H1 (cell line): ENCODE data around the gene GRIP1. TPM values are rescaled to one million over a fixed set of nuclear protein-coding genes. Genes with fewer than 3 reads are reported as not detected.

ENCODE experiments used
- CTCF ChIA-PET: fragments of 300-600 bp; sonication (Branson Sonifier 250); formaldehyde crosslinking; loops from one replicate; lab custom pipeline; 2021; ENCODE audit not compliant: partially characterized antibody; lab: Charles Lee
- POLR2A ChIA-PET: fragments of 300-600 bp; sonication (Branson Sonifier 250); formaldehyde crosslinking; loops from one replicate; lab custom pipeline; 2021; ENCODE audit warnings: inconsistent platforms; ENCODE audit not compliant: partially characterized antibody; lab: Charles Lee
- DNase-seq, 2 experiments: peaks; one replicate each; pipeline versions ENCODE4 v3.0.0 to v3.0.0-alpha.2; 2010 to 2022; ENCODE audit warnings: low spot score in 2 of 2, low read depth in 1 of 2, mixed read lengths in 1 of 2
- FAIRE-seq: peaks from 2 replicates; lab custom pipeline; 2011; peaks lifted over from hg19 to GRCh38; lab: Jason Lieb, UNC
- H2AFZ ChIP-seq: 2 replicates; pipeline ENCODE4 v1.8.1; 2012; ENCODE audit warnings: low read length, inconsistent platforms
- H2AK5ac ChIP-seq: 2 replicates; pipeline ENCODE4 v1.6.1; 2013; ENCODE audit warnings: low read depth, low read length
- H2BK120ac ChIP-seq: replicated peaks from 2 replicates; pipeline ENCODE3; 2013; ENCODE audit warnings: low read depth, low read length, inconsistent platforms
- H2BK12ac ChIP-seq: 2 replicates; pipeline ENCODE4 v1.6.1; 2013; ENCODE audit warnings: low read depth, low read length
- H2BK15ac ChIP-seq: 2 replicates; pipeline ENCODE4 v1.6.1; 2013; ENCODE audit warnings: low read length
- H2BK20ac ChIP-seq: 2 replicates; pipeline ENCODE4 v1.6.1; 2013; ENCODE audit warnings: low read length
- H2BK5ac ChIP-seq: 2 replicates; pipeline ENCODE4 v1.6.1; 2013; ENCODE audit warnings: low read depth, low read length
- H3K14ac ChIP-seq: 2 replicates; pipeline ENCODE4 v1.6.1; 2013; ENCODE audit warnings: inconsistent platforms; ENCODE audit not compliant: insufficient read length
- H3K18ac ChIP-seq: 2 replicates; pipeline ENCODE4 v1.6.1; 2013; ENCODE audit warnings: low read length; ENCODE audit errors: extremely low read depth
- H3K23ac ChIP-seq: 2 replicates; pipeline ENCODE4 v1.6.1; 2013; ENCODE audit warnings: inconsistent platforms; ENCODE audit not compliant: insufficient read length
- H3K23me2 ChIP-seq: 2 replicates; pipeline ENCODE4 v1.6.1; 2013; ENCODE audit warnings: low read depth, low read length
- H3K27ac ChIP-seq: 2 replicates; pipeline ENCODE4 v1.6.1; 2011; ENCODE audit warnings: low read depth, low read length, inconsistent platforms
- H3K27me3 ChIP-seq, 4 experiments: replicated peaks in 1 of 4; 1 replicate in 1 of 4; 2 replicates in 3 of 4; pipeline versions ENCODE4 v1.6.1 to v1.8.1; 2011 to 2013; ENCODE audit warnings: low read length in 3 of 4, mild to moderate bottlenecking in 3 of 4, inconsistent platforms in 2 of 4, mixed read lengths in 2 of 4, moderate library complexity in 1 of 4; ENCODE audit not compliant: control insufficient read depth in 3 of 4, insufficient read depth in 3 of 4; ENCODE audit errors: extremely low read depth in 1 of 4
- H3K36me3 ChIP-seq, 4 experiments: 2 replicates each; pipeline versions ENCODE4 v1.6.1 to v1.8.1; 2011 to 2013; ENCODE audit warnings: mild to moderate bottlenecking in 4 of 4, low read length in 3 of 4, moderate library complexity in 2 of 4, control low read depth in 1 of 4, inconsistent platforms in 1 of 4; ENCODE audit not compliant: insufficient read depth in 4 of 4, control insufficient read depth in 2 of 4
- H3K4ac ChIP-seq: replicated peaks from 2 replicates; pipeline ENCODE3; 2013; ENCODE audit warnings: low read length, low read depth, mixed read lengths, inconsistent platforms; ENCODE audit not compliant: insufficient read length
- H3K4me1 ChIP-seq, 4 experiments: replicated peaks in 1 of 4; 1 replicate in 1 of 4; 2 replicates in 3 of 4; pipeline versions ENCODE4 v1.6.1 to v1.8.1; 2011 to 2013; ENCODE audit warnings: low read length in 3 of 4, inconsistent platforms in 2 of 4, mixed read lengths in 1 of 4; ENCODE audit not compliant: insufficient read depth in 4 of 4, control insufficient read depth in 3 of 4
- H3K4me2 ChIP-seq, 2 experiments: 2 replicates each; pipeline versions ENCODE4 v1.6.1 to v1.8.1; 2011 to 2013; ENCODE audit warnings: low read depth in 2 of 2, low read length in 2 of 2, control low read depth in 1 of 2, inconsistent platforms in 1 of 2, mild to moderate bottlenecking in 1 of 2; ENCODE audit not compliant: insufficient read depth in 1 of 2
- H3K4me3 ChIP-seq, 4 experiments: fragments of 200-600, 300-600 bp in 1 of 4; sonication (generic), shearing (Covaris generic), sonication (Bioruptor Twin) in 1 of 4; 2 replicates each; pipeline versions ENCODE4 v1.5.1 to v1.8.1; 2011 to 2016; ENCODE audit warnings: low read length in 4 of 4, low read depth in 3 of 4, control low read depth in 2 of 4, inconsistent platforms in 2 of 4, mild to moderate bottlenecking in 2 of 4, mixed read lengths in 1 of 4, moderate library complexity in 1 of 4; ENCODE audit not compliant: insufficient read depth in 2 of 4; ENCODE audit errors: extremely low read depth in 1 of 4
- H3K56ac ChIP-seq: replicated peaks from 2 replicates; pipeline ENCODE3; 2013; ENCODE audit warnings: low read depth, mild to moderate bottlenecking, mixed read lengths, low read length, inconsistent platforms; ENCODE audit not compliant: insufficient read length
- H3K79me1 ChIP-seq: 2 replicates; pipeline ENCODE4 v1.6.1; 2013; ENCODE audit warnings: low read depth, low read length, control low read depth
- H3K79me2 ChIP-seq, 2 experiments: 2 replicates each; pipeline versions ENCODE4 v1.6.1 to v1.8.1; 2012 to 2013; ENCODE audit warnings: low read length in 2 of 2, mild to moderate bottlenecking in 2 of 2, inconsistent platforms in 1 of 2; ENCODE audit not compliant: insufficient read depth in 2 of 2, control insufficient read depth in 1 of 2
- H3K9ac ChIP-seq, 4 experiments: replicated peaks in 1 of 4; 1 replicate in 1 of 4; 2 replicates in 3 of 4; pipeline versions ENCODE4 v1.6.1 to v1.8.1; 2011 to 2013; ENCODE audit warnings: low read depth in 3 of 4, low read length in 3 of 4, control low read depth in 2 of 4, mild to moderate bottlenecking in 2 of 4, moderate library complexity in 2 of 4, inconsistent platforms in 1 of 4; ENCODE audit errors: extremely low read depth in 1 of 4
- H3K9me3 ChIP-seq, 2 experiments: 2 replicates each; pipeline versions ENCODE4 v1.6.1 to v1.8.1; 2012 to 2013; ENCODE audit warnings: mild to moderate bottlenecking in 2 of 2, moderate library complexity in 2 of 2, control low read depth in 1 of 2, inconsistent platforms in 1 of 2, low read depth in 1 of 2, low read length in 1 of 2, mixed read lengths in 1 of 2; ENCODE audit not compliant: insufficient read depth in 2 of 2
- H4K20me1 ChIP-seq, 2 experiments: replicated peaks in 1 of 2; 2 replicates each; pipeline versions ENCODE3 to v1.8.1; 2011 to 2013; ENCODE audit warnings: inconsistent platforms in 2 of 2, low read length in 2 of 2, mild to moderate bottlenecking in 1 of 2; ENCODE audit not compliant: insufficient read depth in 2 of 2, control insufficient read depth in 1 of 2
- H4K5ac ChIP-seq: 2 replicates; pipeline ENCODE4 v1.6.1; 2013; ENCODE audit warnings: low read length, low read depth, mixed read lengths, inconsistent platforms; ENCODE audit not compliant: insufficient read length
- H4K8ac ChIP-seq: 2 replicates; pipeline ENCODE4 v1.8.0; 2013; ENCODE audit warnings: mild to moderate bottlenecking, moderate library complexity, low read length, inconsistent platforms; ENCODE audit not compliant: insufficient read depth; ENCODE audit errors: extremely low read depth
- H4K91ac ChIP-seq: replicated peaks from 2 replicates; pipeline ENCODE3; 2013; ENCODE audit warnings: low read length, mixed read lengths, inconsistent platforms; ENCODE audit not compliant: insufficient read length
- CEBPB ChIP-seq: IDR thresholded peaks from 2 replicates; pipeline ENCODE4 v1.6.1; 2012; ENCODE audit warnings: low read depth, low read length
- HDAC6 ChIP-seq: IDR thresholded peaks from one replicate; pipeline ENCODE4 v1.7.1; 2012; ENCODE audit warnings: low read depth, mild to moderate bottlenecking, inconsistent platforms, low read length, moderate library complexity
- POLR2A ChIP-seq, 2 experiments: IDR thresholded peaks; 1 replicate in 1 of 2; 2 replicates in 1 of 2; pipeline ENCODE4 v1.6.1; 2011; ENCODE audit warnings: low read depth in 2 of 2, low read length in 2 of 2, mild to moderate bottlenecking in 2 of 2; ENCODE audit errors: control extremely low read depth in 1 of 2
- RBBP5 ChIP-seq: IDR thresholded peaks from 2 replicates; pipeline ENCODE4 v1.7.1; 2012; ENCODE audit warnings: low read depth, mild to moderate bottlenecking, inconsistent platforms, low read length, moderate library complexity, borderline replicate concordance
- RNF2 ChIP-seq: fragments of 200-900, 300-1000 bp; sonication (generic); IDR thresholded peaks from 2 replicates; pipeline ENCODE4 v1.7.1; 2016; ENCODE audit warnings: borderline replicate concordance, low read depth, mild to moderate bottlenecking, antibody characterized with exemption, low read length; ENCODE audit not compliant: poor library complexity, severe bottlenecking; ENCODE audit errors: missing control alignments
- SAP30 ChIP-seq: fragments of 300-600 bp; sonication (generic); IDR thresholded peaks from 2 replicates; pipeline ENCODE4 v1.7.1; 2012; ENCODE audit warnings: low read length, moderate library complexity, mild to moderate bottlenecking, inconsistent platforms; ENCODE audit not compliant: insufficient read depth, insufficient replicate concordance
- TBP ChIP-seq: IDR thresholded peaks from 2 replicates; pipeline ENCODE4 v1.6.1; 2011; ENCODE audit warnings: low read depth, low read length, improper control_type of control experiment
- ZNF274 ChIP-seq: IDR thresholded peaks from 2 replicates; pipeline ENCODE4 v1.7.0; 2012; ENCODE audit warnings: low read length, borderline replicate concordance; ENCODE audit errors: extremely low read depth
- WGBS, 2 experiments: shearing (Covaris generic) in 1 of 2; methylation state at CpG; one replicate each; pipeline versions ENCODE4 v1.1.6 to v1.1.7; 2013 to 2015; ENCODE audit warnings: low lambda C conversion rate in 2 of 2, mixed read lengths in 2 of 2, inconsistent platforms in 1 of 2, low coverage in 1 of 2, missing lambda C conversion rate in 1 of 2; ENCODE audit not compliant: insufficient replicate concordance in 2 of 2, insufficient coverage in 1 of 2, insufficient read length in 1 of 2; ENCODE audit errors: extremely low coverage in 1 of 2, missing lambda C conversion rate in 1 of 2; 5-methylcytosine and 5-hydroxymethylcytosine counted together
- polyA plus RNA-seq, 7 experiments: library from polyadenylated mRNA; depleted of rRNA in 3 of 7; stranded (reverse) in 5 of 7; unstranded in 2 of 7; fragments of >200 nt in 5 of 7; fragments of 200-250 nt in 2 of 7; gene quantifications; 1 replicate in 5 of 7; 2 replicates in 1 of 7; 4 replicates in 1 of 7; pipeline versions ENCODE4 v1.2.1 to v1.2.3, GENCODE V29; 2011 to 2013; ENCODE audit warnings: missing spikeins in 2 of 7, mixed read lengths in 2 of 7
- total RNA-seq: library from RNA; stranded (reverse); fragmentation: NEBNext Ultra II Directional; extraction: Animal tissue kit (Norgen Biotek cat#: 25700); gene quantifications from 2 replicates; pipeline ENCODE4 v1.2.1, GENCODE V29; 2021
- TF ChIP-seq, protein P1 (sequence below): IDR thresholded peaks from 2 replicates; pipeline ENCODE4 v1.6.1; 2012; ENCODE audit warnings: inconsistent platforms
- TF ChIP-seq, protein P2 (sequence below): IDR thresholded peaks from 2 replicates; pipeline ENCODE4 v1.6.1; 2011; ENCODE audit warnings: low read depth, mild to moderate bottlenecking, low read length; ENCODE audit not compliant: insufficient read depth

GRIP1 gene
- total and polyA plus RNA-seq, 2 of the 8 experiments (the other 6 are each of a cell fraction or from before 2014, with no cell fraction given), result 4.5 to 27.3 TPM

DNA sequence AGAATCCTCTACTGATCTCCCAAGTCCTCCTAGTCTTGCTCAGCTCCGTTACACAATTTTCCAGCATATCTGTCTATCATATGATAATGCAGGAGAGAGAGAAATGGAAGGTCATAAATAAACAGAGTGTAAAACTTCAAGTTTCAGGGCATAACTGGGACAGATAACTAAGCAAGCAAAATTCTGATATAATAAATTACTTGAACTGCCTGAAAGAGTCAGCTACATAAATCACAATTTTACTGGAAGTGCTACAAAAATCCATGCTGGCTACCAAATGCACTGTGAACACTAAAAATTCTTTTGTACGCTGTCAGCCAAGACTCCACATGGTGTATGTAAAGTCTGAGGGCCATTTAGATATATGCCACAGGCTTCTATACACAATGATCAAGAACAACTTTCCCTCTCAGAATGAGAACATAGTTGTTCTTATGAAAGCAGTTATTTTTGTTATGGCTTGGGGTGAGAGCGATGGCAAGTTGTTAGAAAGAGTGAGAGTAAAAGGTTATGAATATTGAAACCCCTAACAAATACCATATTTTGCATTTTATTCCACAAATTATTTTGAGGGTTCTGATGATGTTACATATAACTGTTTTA is 41.1 kb downstream of the GRIP1 start:
- H3K56ac ChIP-seq, result no peak overlapping the region
- H3K27ac ChIP-seq, result no peak overlapping the region
- H2BK20ac ChIP-seq, result no peak overlapping the region
- H4K5ac ChIP-seq, result no peak overlapping the region
- FAIRE-seq, result no peak
- no peak overlapping the region for H3K14ac ChIP-seq
- no peaks in the 10 kb centered on the region; a peak in 1 of 7 replicates for H3K4me1 ChIP-seq
- no peak overlapping the region for H3K4me2 ChIP-seq
- H3K23me2 ChIP-seq, result no peaks in the 10 kb centered on the region; the same call in 1 of the 2 replicates
- H2BK120ac ChIP-seq, result no peak overlapping the region
- H4K8ac ChIP-seq, result no peak overlapping the region
- no peak overlapping the region for H3K18ac ChIP-seq
- H3K23ac ChIP-seq, result no peak overlapping the region
- TF ChIP-seq HDAC6 (no peak), SAP30 (no peak), POLR2A (IDR thresholded peaks at IDR 0.05; ENCODE audit: control extremely low read depth in 1 of 2, low read depth in 2 of 2, low read length in 2 of 2) (no peak), TBP (no peak), ZNF274 (no peak), CEBPB (no peak), RNF2 (no peak), RBBP5 (no peak)
- TF ChIP-seq, protein P1, sequence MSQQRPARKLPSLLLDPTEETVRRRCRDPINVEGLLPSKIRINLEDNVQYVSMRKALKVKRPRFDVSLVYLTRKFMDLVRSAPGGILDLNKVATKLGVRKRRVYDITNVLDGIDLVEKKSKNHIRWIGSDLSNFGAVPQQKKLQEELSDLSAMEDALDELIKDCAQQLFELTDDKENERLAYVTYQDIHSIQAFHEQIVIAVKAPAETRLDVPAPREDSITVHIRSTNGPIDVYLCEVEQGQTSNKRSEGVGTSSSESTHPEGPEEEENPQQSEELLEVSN, result no peak
- TF ChIP-seq, protein P2, sequence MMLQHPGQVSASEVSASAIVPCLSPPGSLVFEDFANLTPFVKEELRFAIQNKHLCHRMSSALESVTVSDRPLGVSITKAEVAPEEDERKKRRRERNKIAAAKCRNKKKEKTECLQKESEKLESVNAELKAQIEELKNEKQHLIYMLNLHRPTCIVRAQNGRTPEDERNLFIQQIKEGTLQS, result no peak
- no peak overlapping the region for H3K4ac ChIP-seq
- H3K27me3 ChIP-seq, result no peaks in the 10 kb centered on the region
- no peak overlapping the region for H2BK15ac ChIP-seq
- WGBS, 2 experiments, result 94 to 100% methylated on average over 1 to 3 of the region's 3 CpGs
- H2BK12ac ChIP-seq, result no peak overlapping the region
- H3K4me3 ChIP-seq, result no peak overlapping the region
- H4K20me1 ChIP-seq, result peaks cover 0 to 2% of the 10 kb centered on the region in 2 experiments
- POLR2A ChIA-PET, result interaction anchor here (1.1 kb wide), 1 partner anchor 10 kb away, joined by 3 read pairs; no protein-coding TSS in a partner anchor
- DNase-seq, result no peak
- no peaks in the 10 kb centered on the region for H3K9me3 ChIP-seq
- no peak overlapping the region for H3K9ac ChIP-seq
- CTCF ChIA-PET, result interaction anchor here (0.6 to 1.2 kb wide), 3 partner anchors 10 to 360 kb away, joined by 3 read pairs; no protein-coding TSS in a partner anchor
- no peaks in the 10 kb centered on the region for H3K79me1 ChIP-seq
- H3K36me3 ChIP-seq, result no peaks in the 10 kb centered on the region
- no peaks in the 10 kb centered on the region for H3K79me2 ChIP-seq
- H4K91ac ChIP-seq, result no peak overlapping the region
- H2AFZ ChIP-seq, result no peak overlapping the region
- H2AK5ac ChIP-seq, result no peak overlapping the region
- no peak overlapping the region for H2BK5ac ChIP-seq
